Activated CD4-positive, alpha-beta T cell treated with anti-CD3 and anti-CD28 coated beads, Interleukin-2, amount 50 U/mL, for 1 hour (primary cell): ENCODE data around the gene EFR3B.
"Not testable (repeated sequence)": the region's sequence is repeated elsewhere in the genome, so short reads cannot be mapped to it uniquely, and the experiment has no call there.

Source experiments
- DNase-seq: peaks from one replicate; pipeline ENCODE4 v3.0.0-alpha.2; 2020

EFR3B gene

GRCh38 chr2:25158096-25158852 is 116.4 kb downstream of the EFR3B start:
- DNase-seq, result no peak

- no peak for DNase-seq
Observed at GRCh38 chr2:25159949-25160348, 118.1 kb downstream of the EFR3B start.

- DNase-seq, result no peak
Observed at GRCh38 chr2:25160376-25160775, 118.5 kb downstream of the EFR3B start.

GRCh38 chr2:25161055-25161781 is 119.3 kb downstream of the EFR3B start:
- DNase-seq, result peak; percentile 53

- DNase-seq, result not testable (repeated sequence)
Observed at GRCh38 chr2:25162061-25162460, 120.2 kb downstream of the EFR3B start.

- DNase-seq, result no peak
Observed at GRCh38 chr2:25164561-25164960, 122.7 kb downstream of the EFR3B start.

- peak; percentile 26 for DNase-seq
Observed at GRCh38 chr2:25165992-25166875, 124.4 kb downstream of the EFR3B start.

GRCh38 chr2:25168256-25169072 is 126.6 kb downstream of the EFR3B start, which contains the start of gene POMC:
TSS of gene POMC (minus strand) at chr2:25168580. CDS start at chr2:25164772, 3,808 bp downstream.
- DNase-seq, result peak; percentile 13

- no peak for DNase-seq
Observed at GRCh38 chr2:25169073-25169470, 127.2 kb downstream of the EFR3B start.

GRCh38 chr2:25170888-25171287 is 129.0 kb downstream of the EFR3B start:
- DNase-seq, result no peak

GRCh38 chr2:25173719-25174118 is 131.8 kb downstream of the EFR3B start:
- no peak for DNase-seq

- no peak for DNase-seq
Observed at GRCh38 chr2:25174192-25174861, 132.5 kb downstream of the EFR3B start.

- no peak for DNase-seq
Observed at GRCh38 chr2:25176138-25176537, 134.3 kb downstream of the EFR3B start.

GRCh38 chr2:25176541-25177181 is 134.8 kb downstream of the EFR3B start:
- DNase-seq, result no peak

GRCh38 chr2:25177211-25177611 is 135.3 kb downstream of the EFR3B start:
- DNase-seq, result no peak

GRCh38 chr2:25178976-25179375 is 137.1 kb downstream of the EFR3B start:
- DNase-seq, result no peak

- no peak for DNase-seq
Observed at GRCh38 chr2:25184254-25184653, 142.4 kb downstream of the EFR3B start.

- no peak for DNase-seq
Observed at GRCh38 chr2:25187729-25188350, 146.0 kb downstream of the EFR3B start.

GRCh38 chr2:25188405-25188804 is 146.5 kb downstream of the EFR3B start:
- no peak for DNase-seq

- no peak for DNase-seq
Observed at GRCh38 chr2:25190536-25190935, 148.7 kb downstream of the EFR3B start.
